Measurements from ENCODE around the gene TEDC2. TPM values are rescaled to one million over a fixed set of nuclear protein-coding genes. Genes with fewer than 3 reads are reported as not detected.

TEDC2 gene
- total RNA-seq: 10 to 100 TPM; 14.8 to 19.7 TPM

GRCh38 chr16:2459647-2460390 lies at the start of gene TEDC2:
TEDC2 (plus strand) TSS chr16:2460109; CDS start chr16:2460145, 36 bp downstream.
- H3K9me3 Mint-ChIP-seq: no peaks in the 10 kb centered on the region
- H3K36me3 Mint-ChIP-seq (ENCODE audit: low read depth): peaks cover 34% of the 10 kb centered on the region
- ATAC-seq (replicated peaks): peak; percentile 98
- peak within 1 kb of the TSS; percentile 87 for H3K4me3 Mint-ChIP-seq
- peaks cover 5% of the 10 kb centered on the region for H3K4me1 Mint-ChIP-seq
- H3K27ac Mint-ChIP-seq: peak within 1 kb of the TSS; percentile 76
- H3K27me3 Mint-ChIP-seq: no peaks in the 10 kb centered on the region

- Mint-ChIP-seq H3K4me3 (no peak overlapping the region), H3K27me3 (peaks cover 4% of the 10 kb centered on the region), H3K9me3 (no peaks in the 10 kb centered on the region), H3K36me3 (ENCODE audit: low read depth) (no peaks in the 10 kb centered on the region), H3K27ac (no peak overlapping the region), H3K4me1 (no peaks in the 10 kb centered on the region)
- no peak for ATAC-seq (replicated peaks)
These were observed 44.8 kb upstream of the TEDC2 start for GRCh38 chr16:2415085-2415484.

GRCh38 chr16:2420035-2420434 lies 39.9 kb upstream of the TEDC2 start:
- no peak overlapping the region for H3K4me3 Mint-ChIP-seq
- no peak overlapping the region for H3K27ac Mint-ChIP-seq
- H3K27me3 Mint-ChIP-seq: no peaks in the 10 kb centered on the region
- ATAC-seq (replicated peaks): no peak
- H3K9me3 Mint-ChIP-seq: no peaks in the 10 kb centered on the region
- no peaks in the 10 kb centered on the region for H3K4me1 Mint-ChIP-seq
- H3K36me3 Mint-ChIP-seq (ENCODE audit: low read depth): no peaks in the 10 kb centered on the region

- Mint-ChIP-seq H3K27me3 (no peaks in the 10 kb centered on the region), H3K27ac (no peak overlapping the region), H3K4me3 (no peak overlapping the region), H3K4me1 (no peaks in the 10 kb centered on the region), H3K36me3 (ENCODE audit: low read depth) (no peaks in the 10 kb centered on the region), H3K9me3 (no peaks in the 10 kb centered on the region)
- no peak for ATAC-seq (replicated peaks)
These were observed 37.6 kb upstream of the TEDC2 start for GRCh38 chr16:2422123-2422867.

- no peaks in the 10 kb centered on the region for H3K36me3 Mint-ChIP-seq (ENCODE audit: low read depth)
- H3K27me3 Mint-ChIP-seq: no peaks in the 10 kb centered on the region
- no peak overlapping the region for H3K4me3 Mint-ChIP-seq
- no peak overlapping the region for H3K27ac Mint-ChIP-seq
- no peak for ATAC-seq (replicated peaks)
- no peaks in the 10 kb centered on the region for H3K4me1 Mint-ChIP-seq
- no peaks in the 10 kb centered on the region for H3K9me3 Mint-ChIP-seq
These were observed 35.6 kb upstream of the TEDC2 start for GRCh38 chr16:2424061-2425007.

- Mint-ChIP-seq H3K4me3 (no peak overlapping the region), H3K27ac (no peak overlapping the region), H3K9me3 (no peaks in the 10 kb centered on the region), H3K36me3 (ENCODE audit: low read depth) (peaks cover 4% of the 10 kb centered on the region), H3K27me3 (no peaks in the 10 kb centered on the region), H3K4me1 (peaks cover 3% of the 10 kb centered on the region)
- ATAC-seq (replicated peaks): no peak
These were observed 34.8 kb upstream of the TEDC2 start for GRCh38 chr16:2425008-2425518.

- no peak for ATAC-seq (replicated peaks)
- H3K27ac Mint-ChIP-seq: no peak overlapping the region
- H3K4me3 Mint-ChIP-seq: no peak overlapping the region
- H3K27me3 Mint-ChIP-seq: no peaks in the 10 kb centered on the region
- no peaks in the 10 kb centered on the region for H3K9me3 Mint-ChIP-seq
- peaks cover 12% of the 10 kb centered on the region for H3K4me1 Mint-ChIP-seq
- peaks cover 13% of the 10 kb centered on the region for H3K36me3 Mint-ChIP-seq (ENCODE audit: low read depth)
These were observed 34.0 kb upstream of the TEDC2 start for GRCh38 chr16:2425825-2426430.

GRCh38 chr16:2426941-2427361 lies 33.0 kb upstream of the TEDC2 start:
- Mint-ChIP-seq H3K36me3 (ENCODE audit: low read depth) (peaks cover 19% of the 10 kb centered on the region), H3K4me1 (peaks cover 12% of the 10 kb centered on the region), H3K9me3 (no peaks in the 10 kb centered on the region), H3K4me3 (peak overlapping the region; percentile 91), H3K27ac (peak overlapping the region; percentile 78), H3K27me3 (no peaks in the 10 kb centered on the region)
- ATAC-seq (replicated peaks): no peak

GRCh38 chr16:2427526-2427925 lies 32.4 kb upstream of the TEDC2 start:
- no peaks in the 10 kb centered on the region for H3K9me3 Mint-ChIP-seq
- H3K36me3 Mint-ChIP-seq (ENCODE audit: low read depth): peaks cover 21% of the 10 kb centered on the region
- no peaks in the 10 kb centered on the region for H3K27me3 Mint-ChIP-seq
- no peak for ATAC-seq (replicated peaks)
- peak overlapping the region; percentile 78 for H3K27ac Mint-ChIP-seq
- H3K4me3 Mint-ChIP-seq: peak overlapping the region; percentile 91
- H3K4me1 Mint-ChIP-seq: peaks cover 12% of the 10 kb centered on the region

- ATAC-seq (replicated peaks): peak; percentile 1
- peak overlapping the region; percentile 78 for H3K27ac Mint-ChIP-seq
- peaks cover 12% of the 10 kb centered on the region for H3K4me1 Mint-ChIP-seq
These were observed 31.7 kb upstream of the TEDC2 start for GRCh38 chr16:2428051-2428783.

GRCh38 chr16:2428784-2429033 lies 31.2 kb upstream of the TEDC2 start:
- Mint-ChIP-seq H3K4me3 (peak overlapping the region; percentile 91), H3K36me3 (ENCODE audit: low read depth) (peaks cover 33% of the 10 kb centered on the region), H3K9me3 (no peaks in the 10 kb centered on the region), H3K27me3 (no peaks in the 10 kb centered on the region), H3K27ac (peak overlapping the region; percentile 78), H3K4me1 (peaks cover 12% of the 10 kb centered on the region)
- ATAC-seq (replicated peaks): peak; percentile 48

More at GRCh38 chr16:2428051-2428783, 31.7 kb upstream of the TEDC2 start:
- no peaks in the 10 kb centered on the region for H3K9me3 Mint-ChIP-seq
- H3K4me3 Mint-ChIP-seq: peak overlapping the region; percentile 91
- H3K36me3 Mint-ChIP-seq (ENCODE audit: low read depth): peaks cover 28% of the 10 kb centered on the region
- no peaks in the 10 kb centered on the region for H3K27me3 Mint-ChIP-seq

GRCh38 chr16:2429034-2429770 lies 30.7 kb upstream of the TEDC2 start, which contains the start of gene CCNF:
CCNF (plus strand) TSS chr16:2429447; CDS start chr16:2429482, 35 bp downstream.
- peak; percentile 97 for ATAC-seq (replicated peaks)
- peaks cover 12% of the 10 kb centered on the region for H3K4me1 Mint-ChIP-seq
- H3K9me3 Mint-ChIP-seq: no peaks in the 10 kb centered on the region
- peak within 1 kb of the TSS; percentile 78 for H3K27ac Mint-ChIP-seq
- H3K36me3 Mint-ChIP-seq (ENCODE audit: low read depth): peaks cover 36% of the 10 kb centered on the region
- no peaks in the 10 kb centered on the region for H3K27me3 Mint-ChIP-seq
- peak within 1 kb of the TSS; percentile 91 for H3K4me3 Mint-ChIP-seq
